ENCODE data around the gene RIOK2.

The RIOK2 gene

GRCh38 chr5:97127727-97128126 lies 55.3 kb downstream of the RIOK2 start:
- no peaks in the 10 kb centered on the region for H3K79me2 ChIP-seq (ENCODE audit: control insufficient read depth, low read length)
- no peak overlapping the region for H3K27ac ChIP-seq (ENCODE audit: low read depth, low read length)
- H3K27me3 ChIP-seq (ENCODE audit: control insufficient read depth, low read length) = no peaks in the 10 kb centered on the region
- peaks cover 3% of the 10 kb centered on the region; the same call in 1 of the 2 replicates for H3K4me1 ChIP-seq (ENCODE audit: control insufficient read depth, low read length)
- TF ChIP-seq EZH2phosphoT487 (IDR thresholded peaks at IDR 0.05; ENCODE audit: borderline replicate concordance, low read length) (no peak), CTCF (IDR thresholded peaks at IDR 0.05; ENCODE audit: low read depth, low read length, poor library complexity, severe bottlenecking) (no peak)
- H3K4me3 ChIP-seq (ENCODE audit: low read length) = no peak overlapping the region
- no peaks in the 10 kb centered on the region for H3K9me2 ChIP-seq (replicated peaks; ENCODE audit: control insufficient read depth, low read length)
- H3K9me3 ChIP-seq (ENCODE audit: control insufficient read depth, insufficient read depth, low read length) = no peaks in the 10 kb centered on the region
- H3K4me2 ChIP-seq (ENCODE audit: low read length) = no peak overlapping the region
- no peaks in the 10 kb centered on the region for H4K20me1 ChIP-seq (ENCODE audit: control insufficient read depth, insufficient read depth, low read depth, low read length)
- H3F3A ChIP-seq (ENCODE audit: control insufficient read depth, insufficient read depth) = no peaks in the 10 kb centered on the region
- no peaks in the 10 kb centered on the region for H3K36me3 ChIP-seq (ENCODE audit: control insufficient read depth, low read length)

- no peak overlapping the region for H3K4me3 ChIP-seq (ENCODE audit: low read length)
- H3K36me3 ChIP-seq (ENCODE audit: control insufficient read depth, low read length) = no peaks in the 10 kb centered on the region
- no peaks in the 10 kb centered on the region for H3F3A ChIP-seq (ENCODE audit: control insufficient read depth, insufficient read depth)
- no peak overlapping the region for H3K27ac ChIP-seq (ENCODE audit: low read depth, low read length)
- H4K20me1 ChIP-seq (ENCODE audit: control insufficient read depth, insufficient read depth, low read depth, low read length) = no peaks in the 10 kb centered on the region
- H3K9me2 ChIP-seq (replicated peaks; ENCODE audit: control insufficient read depth, low read length) = no peaks in the 10 kb centered on the region
- H3K4me2 ChIP-seq (ENCODE audit: low read length) = no peak overlapping the region
- no peaks in the 10 kb centered on the region for H3K4me1 ChIP-seq (ENCODE audit: control insufficient read depth, low read length)
- TF ChIP-seq CTCF (IDR thresholded peaks at IDR 0.05; ENCODE audit: low read depth, low read length, poor library complexity, severe bottlenecking) (no peak), EZH2phosphoT487 (IDR thresholded peaks at IDR 0.05; ENCODE audit: borderline replicate concordance, low read length) (no peak)
- H3K79me2 ChIP-seq (ENCODE audit: control insufficient read depth, low read length) = no peaks in the 10 kb centered on the region
- no peaks in the 10 kb centered on the region for H3K9me3 ChIP-seq (ENCODE audit: control insufficient read depth, insufficient read depth, low read length)
- no peaks in the 10 kb centered on the region for H3K27me3 ChIP-seq (ENCODE audit: control insufficient read depth, low read length)
Measured at GRCh38 chr5:97125125-97125683, 57.8 kb downstream of the RIOK2 start.

- no peaks in the 10 kb centered on the region for H3K9me2 ChIP-seq (replicated peaks; ENCODE audit: control insufficient read depth, low read length)
- no peaks in the 10 kb centered on the region for H3K9me3 ChIP-seq (ENCODE audit: control insufficient read depth, insufficient read depth, low read length)
- no peaks in the 10 kb centered on the region for H3K27me3 ChIP-seq (ENCODE audit: control insufficient read depth, low read length)
- H4K20me1 ChIP-seq (ENCODE audit: control insufficient read depth, insufficient read depth, low read depth, low read length) = no peaks in the 10 kb centered on the region
- no peaks in the 10 kb centered on the region for H3K79me2 ChIP-seq (ENCODE audit: control insufficient read depth, low read length)
- H3K4me2 ChIP-seq (ENCODE audit: low read length) = no peak overlapping the region
- no peaks in the 10 kb centered on the region for H3K36me3 ChIP-seq (ENCODE audit: control insufficient read depth, low read length)
- no peak overlapping the region for H3K27ac ChIP-seq (ENCODE audit: low read depth, low read length)
- H3F3A ChIP-seq (ENCODE audit: control insufficient read depth, insufficient read depth) = no peaks in the 10 kb centered on the region
- H3K4me3 ChIP-seq (ENCODE audit: low read length) = no peak overlapping the region
- H3K4me1 ChIP-seq (ENCODE audit: control insufficient read depth, low read length) = peaks cover under 1% of the 10 kb centered on the region
- TF ChIP-seq EZH2phosphoT487 (IDR thresholded peaks at IDR 0.05; ENCODE audit: borderline replicate concordance, low read length) (no peak), CTCF (IDR thresholded peaks at IDR 0.05; ENCODE audit: low read depth, low read length, poor library complexity, severe bottlenecking) (no peak)
Measured at GRCh38 chr5:97124335-97124734, 58.7 kb downstream of the RIOK2 start.
